Islet of Langerhans (tissue), 1 donor: ENCODE results near the gene AMER2.

ENCODE experiments used
- FAIRE-seq: peaks from one replicate; lab custom pipeline; 2011; peaks lifted over from hg19 to GRCh38; lab: Jason Lieb, UNC

The AMER2 gene, protein sequence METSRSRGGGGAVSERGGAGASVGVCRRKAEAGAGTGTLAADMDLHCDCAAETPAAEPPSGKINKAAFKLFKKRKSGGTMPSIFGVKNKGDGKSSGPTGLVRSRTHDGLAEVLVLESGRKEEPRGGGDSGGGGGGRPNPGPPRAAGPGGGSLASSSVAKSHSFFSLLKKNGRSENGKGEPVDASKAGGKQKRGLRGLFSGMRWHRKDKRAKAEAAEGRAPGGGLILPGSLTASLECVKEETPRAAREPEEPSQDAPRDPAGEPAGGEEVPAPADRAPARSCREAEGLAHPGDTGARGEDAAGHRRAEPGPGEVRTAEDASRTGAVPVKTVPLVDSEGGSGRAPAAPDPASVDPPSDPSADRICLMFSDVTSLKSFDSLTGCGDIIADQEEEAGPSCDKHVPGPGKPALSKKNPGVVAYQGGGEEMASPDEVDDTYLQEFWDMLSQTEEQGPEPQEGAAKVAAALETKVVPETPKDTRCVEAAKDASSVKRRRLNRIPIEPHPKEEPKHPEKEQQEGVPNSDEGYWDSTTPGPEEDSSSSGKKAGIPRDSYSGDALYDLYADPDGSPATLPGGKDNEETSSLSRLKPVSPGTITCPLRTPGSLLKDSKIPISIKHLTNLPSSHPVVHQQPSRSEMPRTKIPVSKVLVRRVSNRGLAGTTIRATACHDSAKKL

DNA sequence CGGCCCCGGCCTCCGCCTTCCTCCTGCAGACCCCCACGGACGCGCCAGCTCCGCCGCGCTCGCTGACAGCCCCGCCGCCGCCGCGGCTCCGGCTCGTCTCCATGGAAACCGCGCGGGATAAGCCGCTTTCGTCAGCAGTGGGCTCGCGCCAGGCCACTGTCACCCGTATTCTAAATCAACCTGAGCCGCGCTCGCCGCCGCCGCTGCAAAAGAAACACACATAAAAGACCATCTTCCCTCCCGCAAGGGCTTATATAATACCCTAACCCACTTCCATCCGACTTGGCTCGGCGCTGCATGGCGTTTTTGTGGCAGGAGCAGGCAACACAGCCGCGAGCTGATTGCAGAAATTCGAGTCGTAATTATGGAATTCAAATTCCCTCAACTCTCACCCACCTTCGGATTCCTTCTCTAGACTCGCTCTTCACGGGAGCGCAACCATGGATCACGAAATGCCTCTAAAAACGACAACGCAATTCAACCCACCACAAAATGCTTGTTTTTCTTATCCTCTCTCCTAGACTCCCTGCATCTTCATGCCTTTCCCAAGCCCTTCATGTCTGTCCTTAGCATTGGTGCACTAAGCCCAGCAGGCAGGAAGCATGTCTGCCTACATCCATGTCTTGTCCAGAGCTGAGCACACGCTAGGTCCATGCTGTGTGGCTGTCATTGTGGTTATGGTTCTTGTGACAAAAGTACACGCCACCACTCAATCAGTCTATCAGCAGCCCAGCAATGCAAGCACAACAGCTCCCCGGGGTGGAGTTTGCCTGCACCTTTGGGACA, at the start of gene AMER2:
Gene AMER2 (minus strand): TSS at position 772 of the 786 bp plus-strand sequence. CDS start 669 bp downstream, at position 103.
- FAIRE-seq: no peak

DNA sequence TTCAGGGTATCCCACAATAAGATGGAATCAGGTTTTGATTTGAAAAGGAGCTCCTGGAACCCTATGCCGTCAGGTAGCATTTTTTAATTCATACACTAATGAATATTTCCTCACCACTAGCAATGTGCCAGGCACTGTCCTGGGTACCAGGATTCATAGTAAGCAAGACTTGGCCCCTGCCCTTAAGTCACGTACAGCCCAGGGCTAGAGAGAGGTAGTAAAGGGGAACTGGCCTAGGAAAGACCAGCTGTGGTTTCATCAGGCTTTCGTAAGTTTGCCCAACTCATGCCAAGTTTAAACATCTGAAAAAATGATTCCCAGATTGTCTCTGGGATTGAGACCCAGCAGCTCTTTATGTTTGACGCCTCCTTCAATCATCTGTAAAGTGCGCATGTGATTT, 45.9 kb upstream of the AMER2 start:
- no peak for FAIRE-seq

DNA sequence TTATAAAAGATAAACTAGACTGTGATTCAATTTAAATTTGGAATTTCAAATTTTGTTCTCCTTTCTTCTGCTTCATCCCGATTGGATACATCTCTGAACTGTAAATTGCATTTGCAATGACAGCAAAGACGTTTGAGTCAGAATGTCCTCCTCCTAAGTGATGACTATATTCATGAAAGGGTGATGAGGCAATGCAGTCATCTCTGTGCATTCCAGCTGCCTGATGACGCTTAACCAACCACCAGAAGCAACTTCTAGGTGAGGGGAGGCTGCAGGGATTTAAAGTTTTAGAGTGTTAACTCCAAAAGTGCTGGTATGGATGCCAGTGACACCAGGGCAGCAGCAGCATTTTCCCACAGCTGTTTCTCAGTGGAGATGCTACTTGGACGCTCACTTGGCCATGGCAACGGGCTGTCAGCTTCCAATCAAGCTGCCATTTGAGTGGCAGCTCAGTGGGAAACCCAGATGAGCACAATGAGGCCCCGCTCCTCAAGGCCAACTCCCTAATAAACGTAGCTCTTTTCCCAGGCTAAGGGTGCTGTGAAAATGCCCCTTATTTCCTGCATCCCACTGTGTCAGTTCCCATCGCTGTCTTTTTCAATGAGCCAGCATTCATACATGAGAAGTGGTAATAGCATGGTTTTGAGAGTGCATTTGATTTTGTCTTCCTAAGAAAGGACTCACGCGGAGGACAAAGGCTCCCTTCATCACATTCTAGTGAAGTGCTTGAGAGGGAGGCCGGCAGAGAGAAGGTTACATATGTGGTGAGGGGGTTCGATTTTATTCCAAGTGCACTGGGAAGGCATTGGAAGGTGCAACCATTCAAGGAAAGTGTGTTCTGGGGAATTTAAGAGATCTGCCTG, 45.2 kb upstream of the AMER2 start:
- no peak for FAIRE-seq

DNA sequence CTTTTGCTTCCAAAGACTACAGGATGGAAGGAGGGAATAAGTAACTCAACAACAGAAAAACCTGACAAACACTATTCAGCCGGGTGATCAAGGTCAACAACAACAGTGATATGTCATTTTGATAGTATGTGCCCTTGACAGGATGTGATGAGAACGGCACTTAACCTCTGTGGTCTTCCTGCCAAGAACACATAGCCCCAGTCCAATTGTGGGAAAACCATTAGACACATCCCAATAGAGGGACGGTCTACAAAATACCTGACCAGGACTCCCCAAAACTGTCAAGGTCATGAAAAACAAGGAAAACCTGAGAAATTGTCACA, 43.1 kb upstream of the AMER2 start:
- no peak for FAIRE-seq

DNA sequence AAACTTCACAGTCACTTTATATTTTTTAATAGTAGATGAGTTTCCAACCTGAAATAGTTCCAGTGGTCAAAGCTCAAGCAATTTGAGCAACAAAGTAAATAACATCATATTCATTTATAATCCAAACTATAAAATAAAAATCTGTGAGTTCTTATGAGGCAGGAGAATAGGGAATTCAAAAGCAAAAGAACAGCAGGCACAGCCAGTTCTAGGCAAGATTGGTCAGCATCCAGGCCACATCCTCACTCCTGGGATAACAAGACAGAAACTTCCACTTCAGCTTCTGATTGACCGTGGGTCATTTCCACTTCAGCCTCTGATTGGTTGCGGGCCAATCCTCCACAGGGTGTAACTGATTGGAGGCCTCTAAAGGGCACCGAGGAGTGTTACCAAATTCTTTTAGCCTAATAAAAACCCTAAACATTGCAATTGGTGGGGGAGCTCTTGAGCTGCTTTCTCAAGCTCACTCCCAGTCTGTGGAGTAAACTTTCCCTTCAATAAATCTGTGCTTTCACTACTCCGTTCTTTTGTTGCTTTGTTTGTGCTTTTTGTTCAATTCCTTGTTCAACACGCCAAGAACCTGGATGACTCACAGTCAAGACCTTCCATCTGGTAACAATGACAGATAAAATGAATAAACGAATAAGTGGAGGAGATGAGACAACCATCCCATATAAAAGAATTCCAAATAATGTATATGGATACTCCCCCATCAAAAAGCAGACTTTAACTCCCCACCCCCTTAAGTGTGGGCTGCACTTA, 42.6 kb upstream of the AMER2 start:
- FAIRE-seq: no peak

DNA sequence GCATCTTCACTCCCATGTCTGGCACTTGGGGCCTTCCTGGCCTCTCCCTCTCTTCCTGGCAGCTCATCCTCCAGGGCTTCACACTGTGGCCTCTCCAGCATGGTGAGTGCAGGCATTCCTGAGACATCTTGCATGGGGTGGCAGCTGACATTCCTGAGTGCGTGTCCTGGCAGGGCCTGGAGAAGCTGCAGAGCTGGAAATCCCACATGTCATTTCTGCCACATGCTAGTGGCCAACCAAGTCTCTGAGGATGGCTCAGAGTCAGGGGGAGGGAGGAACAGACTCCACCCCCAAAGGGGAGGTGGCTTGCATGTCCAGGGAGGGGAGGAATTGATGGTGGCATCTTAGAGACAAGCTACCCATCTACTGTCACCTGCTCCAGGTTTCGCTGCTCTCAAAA, 41.6 kb upstream of the AMER2 start:
- no peak for FAIRE-seq

DNA sequence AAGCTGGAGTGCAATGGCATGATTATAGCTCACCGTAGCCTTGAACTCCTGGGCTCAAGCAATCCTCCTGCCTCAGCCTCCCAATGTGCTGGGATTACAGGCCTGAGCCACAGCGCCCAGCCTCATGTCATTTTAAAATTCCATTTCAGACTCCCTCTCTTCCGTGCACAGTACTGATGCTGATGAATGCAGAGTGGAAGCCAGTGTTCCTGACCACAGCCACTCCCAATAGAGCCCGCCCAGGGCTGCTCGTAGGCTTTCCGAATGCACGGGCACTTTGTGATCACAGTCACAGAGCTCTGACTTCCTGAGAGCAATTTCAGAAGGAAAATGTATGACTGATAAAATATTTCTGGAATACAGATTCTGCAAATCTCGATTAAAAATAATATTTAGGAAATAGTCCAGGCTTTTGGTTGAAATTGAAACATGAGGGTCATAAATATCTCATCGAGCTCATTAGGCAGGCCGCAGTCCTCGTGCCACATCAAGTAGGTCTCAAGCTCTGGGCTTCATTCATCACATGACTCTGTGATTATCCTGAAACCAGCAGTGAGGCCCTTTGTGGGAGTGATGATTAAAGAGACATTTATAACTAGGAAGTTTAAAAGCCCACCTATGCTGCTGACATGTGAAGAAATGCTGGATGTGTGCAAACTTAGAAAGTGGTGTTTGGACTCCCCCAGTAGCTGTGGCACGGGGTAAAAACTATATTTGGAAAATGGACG, 38.9 kb upstream of the AMER2 start:
- no peak for FAIRE-seq

DNA sequence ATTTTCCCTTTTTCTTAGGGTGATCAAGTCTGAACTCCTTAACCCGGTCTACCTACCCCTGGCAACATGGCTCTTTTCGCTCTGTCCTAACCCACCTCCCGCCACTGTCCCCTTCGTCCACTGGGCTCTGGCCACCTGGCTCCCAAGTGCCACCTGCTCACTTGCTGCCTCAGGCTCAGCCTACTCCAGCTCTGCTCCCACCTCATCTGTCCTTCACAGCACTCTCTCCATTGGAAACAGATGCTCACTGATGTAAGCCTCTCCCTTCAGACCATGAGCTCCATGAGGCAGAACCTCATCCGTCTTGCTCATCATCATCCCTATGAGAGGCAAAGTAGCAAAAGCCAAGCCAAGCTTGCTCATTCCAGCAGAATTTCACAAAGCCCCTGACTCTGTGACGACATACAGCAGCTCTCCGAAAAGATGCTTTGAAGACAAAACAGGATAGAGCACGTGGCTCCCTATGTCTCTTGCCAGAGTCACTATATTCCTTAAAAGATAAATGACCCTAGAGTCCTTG, 35.3 kb upstream of the AMER2 start:
- FAIRE-seq: no peak

DNA sequence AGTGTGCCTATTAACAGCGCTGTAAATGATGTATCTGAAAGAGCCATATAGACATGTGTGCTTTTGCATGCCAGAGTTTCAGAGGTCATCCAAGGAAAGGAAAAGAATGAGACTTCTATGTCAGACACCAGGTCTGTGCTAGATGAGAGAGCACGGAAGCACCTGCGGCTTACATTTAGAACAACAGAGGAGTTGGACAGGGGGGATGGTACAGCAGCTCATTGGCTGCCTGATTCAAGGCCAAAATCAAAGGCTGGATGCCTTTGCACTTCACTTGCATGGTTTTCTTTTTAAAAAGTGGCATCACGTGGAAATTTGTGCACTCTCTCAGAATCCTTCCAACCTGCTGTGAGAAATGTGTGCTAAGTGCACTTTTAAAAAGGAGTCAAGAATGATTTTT, 32.8 kb upstream of the AMER2 start:
- no peak for FAIRE-seq

DNA sequence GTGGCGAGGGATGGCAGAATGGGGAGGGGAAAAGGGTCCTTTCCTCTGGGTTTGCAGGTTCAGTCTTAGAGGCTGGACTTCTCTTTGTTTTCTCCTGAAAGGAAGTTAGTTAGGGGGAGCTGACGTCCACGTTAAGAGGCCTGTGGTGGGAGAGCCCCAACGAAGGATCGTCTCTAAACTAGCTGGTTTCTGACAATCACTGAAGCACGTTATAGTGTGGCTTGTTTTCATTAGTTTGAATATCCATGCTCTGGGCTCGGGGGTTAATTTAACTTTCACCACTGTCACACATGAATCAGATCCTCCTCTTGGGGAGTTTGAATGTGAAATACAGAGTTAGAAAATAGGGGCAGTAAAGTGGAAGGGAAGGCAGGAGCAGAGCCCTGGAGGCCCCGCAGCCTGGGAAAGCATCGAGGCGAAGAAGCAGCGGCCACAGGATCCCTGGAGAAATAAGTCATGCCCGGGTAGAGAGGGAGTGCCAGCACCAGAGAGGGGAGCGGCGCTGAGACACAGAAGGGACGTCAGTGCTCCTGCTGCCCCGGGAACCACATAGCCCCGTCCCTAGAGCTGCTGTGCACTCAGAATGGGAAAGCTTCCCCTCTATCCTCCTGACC, 31.1 kb upstream of the AMER2 start:
- FAIRE-seq: no peak

DNA sequence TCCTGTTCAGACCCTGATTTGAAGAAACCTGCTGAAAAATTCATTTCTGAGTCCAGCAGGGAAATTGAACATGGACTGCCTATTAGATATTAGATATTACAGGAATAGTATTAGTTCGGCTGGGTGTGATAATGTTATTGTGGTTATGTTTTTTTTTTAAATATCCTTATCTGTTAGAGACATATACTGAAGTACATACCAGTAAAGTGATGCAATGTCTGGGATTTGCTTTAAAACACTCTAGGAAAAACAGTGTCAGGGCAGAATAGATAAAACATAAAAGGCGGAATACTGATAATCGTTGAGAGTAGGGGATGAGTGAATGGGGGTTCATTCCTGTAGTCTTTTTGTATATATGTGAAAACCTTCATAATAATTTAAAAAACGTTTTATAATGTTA, 28.7 kb upstream of the AMER2 start:
- no peak for FAIRE-seq

DNA sequence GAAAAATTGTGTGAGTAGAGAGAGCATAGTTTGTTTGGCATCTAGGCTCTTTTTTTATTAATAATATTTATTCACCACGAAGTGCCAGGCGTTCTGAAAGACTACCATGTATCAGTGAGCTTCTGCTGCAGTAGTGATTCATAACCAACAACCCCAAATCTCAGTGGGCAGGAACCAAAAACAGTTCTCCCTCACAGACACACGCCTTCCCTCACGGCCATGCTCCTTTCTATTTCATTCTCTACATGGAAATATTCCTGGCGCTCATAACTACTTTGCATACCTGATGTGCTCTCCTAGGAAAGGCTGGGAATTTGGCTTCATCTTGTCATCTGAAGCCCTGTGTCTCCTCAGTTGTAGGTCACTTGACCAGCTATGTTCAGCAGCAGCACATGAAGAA, 26.6 kb upstream of the AMER2 start:
- no peak for FAIRE-seq

DNA sequence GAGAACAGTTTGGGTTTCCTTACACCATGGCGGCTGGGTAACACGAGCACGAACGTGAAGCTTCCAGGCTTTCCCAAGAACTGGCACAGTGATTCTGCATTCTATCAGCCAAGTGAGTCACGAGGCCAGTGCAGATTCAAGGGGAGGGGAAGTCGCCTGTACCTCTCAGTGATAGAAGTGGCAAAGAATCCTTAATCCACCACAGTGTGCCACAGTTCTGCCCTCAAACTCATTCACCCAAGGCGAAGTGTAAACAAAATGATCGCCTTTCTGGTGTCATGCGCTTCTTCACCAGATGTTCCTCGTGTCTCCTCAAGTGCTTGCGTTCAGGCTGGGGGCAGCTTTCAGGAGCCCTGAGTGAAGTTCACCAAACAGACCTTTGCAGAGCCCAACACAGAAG, 24.9 kb upstream of the AMER2 start:
- no peak for FAIRE-seq

DNA sequence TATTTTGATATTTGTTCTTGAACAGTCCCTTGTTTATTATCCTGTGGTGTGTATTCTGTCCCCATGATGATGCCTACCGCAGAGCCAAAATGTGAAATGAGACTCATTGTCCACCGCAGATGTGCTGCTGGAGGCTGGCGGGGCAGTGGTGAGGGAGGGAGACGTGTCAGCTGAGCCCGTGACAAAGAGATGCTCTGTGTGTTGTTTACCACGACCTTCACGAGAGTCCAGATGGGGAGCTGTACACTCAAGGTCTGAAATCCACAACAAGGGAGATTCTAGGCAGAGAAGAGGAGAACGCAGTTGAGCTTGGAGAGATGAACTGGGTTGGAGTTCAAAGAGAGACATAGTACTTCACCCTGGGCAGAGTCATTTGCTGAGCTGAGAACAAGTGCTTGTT, 20.8 kb upstream of the AMER2 start:
- FAIRE-seq: no peak

DNA sequence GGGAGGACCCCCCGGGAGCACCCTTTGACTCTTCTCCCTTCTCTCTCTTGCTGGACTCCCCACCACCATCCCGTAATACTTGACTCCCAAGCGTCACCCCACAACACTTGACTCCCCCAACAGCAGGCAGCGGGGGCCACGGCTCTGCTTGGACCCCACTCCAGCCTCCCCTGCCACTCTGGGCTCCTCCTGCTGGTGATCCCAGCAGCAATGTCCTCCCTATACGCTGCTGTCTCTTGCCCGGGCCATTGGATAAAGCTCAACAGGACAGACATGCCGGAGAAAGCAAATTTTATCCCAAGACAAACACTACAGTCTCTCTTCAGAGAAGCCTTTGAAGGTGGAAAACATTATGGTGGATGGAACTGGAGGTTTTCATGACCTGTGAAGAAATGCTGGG, 20.4 kb upstream of the AMER2 start:
- no peak for FAIRE-seq

DNA sequence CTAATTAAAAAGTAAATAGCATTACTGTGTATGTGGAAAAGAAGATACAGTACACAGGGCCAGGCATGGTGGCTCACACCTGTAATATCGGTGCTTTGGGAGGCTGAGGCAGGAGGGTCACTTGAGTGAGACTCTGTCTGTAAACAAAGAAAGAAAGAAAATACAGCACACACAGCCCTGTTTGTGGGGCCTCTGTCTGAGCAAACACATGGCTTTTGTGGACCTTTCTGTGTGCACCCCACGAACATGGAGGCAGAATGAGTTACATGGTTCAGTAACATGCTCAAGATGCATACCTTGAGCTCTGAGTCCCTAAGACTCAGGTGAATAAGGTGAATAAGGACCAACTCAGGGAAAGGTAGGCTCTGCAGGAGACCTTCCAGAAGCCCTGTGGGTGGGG, 20.0 kb upstream of the AMER2 start:
- FAIRE-seq: no peak

DNA sequence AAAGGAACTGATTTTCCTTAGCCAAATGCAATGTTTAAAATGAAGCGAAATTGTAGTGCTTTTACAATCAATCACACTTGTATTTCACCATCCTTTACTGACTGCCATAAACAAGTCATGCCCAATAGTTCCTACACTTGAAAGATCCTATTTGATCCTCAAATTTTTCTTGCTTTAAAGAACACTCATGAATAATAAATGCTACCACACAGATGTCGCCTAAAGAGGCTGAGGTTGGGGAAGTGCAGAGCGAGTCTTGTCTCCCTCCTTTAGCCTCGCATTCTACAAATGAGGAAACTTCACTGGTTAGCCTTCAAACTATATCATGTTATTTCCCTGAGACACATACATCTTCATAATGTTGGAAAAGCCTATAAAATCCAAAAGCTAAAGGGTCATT, 18.7 kb upstream of the AMER2 start:
- FAIRE-seq: no peak

DNA sequence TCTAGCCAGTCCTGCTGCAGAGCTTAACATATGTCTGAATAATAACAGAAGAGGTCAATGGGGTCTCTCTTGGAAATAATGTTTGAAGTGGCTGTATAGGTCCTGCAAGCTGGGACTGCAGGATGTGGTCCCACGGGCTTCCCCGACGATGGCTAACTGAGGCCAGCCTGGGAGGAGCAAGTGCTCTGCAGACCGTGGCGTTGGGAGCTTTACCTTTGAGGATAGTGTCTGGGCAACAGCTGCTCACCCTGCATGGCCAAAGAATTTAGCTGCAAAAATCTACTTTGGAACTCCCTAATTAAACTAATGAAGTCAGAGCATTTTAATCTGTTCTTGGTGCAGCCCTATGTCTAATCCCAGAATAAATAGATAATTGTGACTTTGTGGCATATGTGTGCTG, 18.2 kb upstream of the AMER2 start:
- no peak for FAIRE-seq

DNA sequence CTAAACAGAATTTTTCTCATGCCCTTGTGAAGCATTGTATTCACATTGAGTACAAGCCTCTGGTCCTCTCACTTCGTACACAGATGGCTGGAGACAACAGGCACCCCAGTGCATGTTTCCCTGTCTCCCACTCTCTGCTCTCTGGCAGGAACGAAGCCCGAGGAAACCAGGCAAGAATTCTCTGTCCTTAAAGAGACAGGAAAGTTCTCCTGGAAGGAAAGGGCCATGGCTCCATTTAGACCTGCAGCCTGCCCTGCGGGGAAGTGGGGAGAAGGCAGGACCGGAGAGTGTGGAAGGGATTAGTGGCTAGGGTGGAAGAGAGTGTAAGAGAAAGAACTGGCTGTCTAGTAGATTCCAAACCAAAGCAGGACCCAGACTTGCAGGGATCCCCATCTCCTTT, 15.5 kb upstream of the AMER2 start:
- FAIRE-seq: no peak

DNA sequence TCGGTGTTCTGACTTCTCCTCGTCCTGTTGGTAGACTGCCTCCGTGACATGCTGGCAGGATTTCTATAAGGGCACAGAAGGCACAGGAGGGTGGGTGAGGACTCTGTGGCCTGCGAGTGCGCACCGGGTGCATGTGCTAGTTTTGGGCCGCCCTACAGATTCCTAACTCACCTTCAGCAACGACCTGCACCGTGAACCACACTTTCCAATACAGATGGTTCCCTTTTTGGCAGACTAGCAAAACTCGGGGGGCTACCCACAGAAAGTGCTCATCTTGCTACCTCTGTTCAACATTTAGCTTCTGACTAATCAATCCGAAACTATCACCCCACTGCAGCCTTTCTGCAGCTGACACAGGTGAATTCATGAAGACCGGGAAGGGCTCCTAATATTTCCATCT, 14.1 kb upstream of the AMER2 start:
- FAIRE-seq: no peak
